ENCODE results near the gene P2RY2. TPM values are rescaled to one million over a fixed set of nuclear protein-coding genes. Genes with fewer than 3 reads are reported as not detected.

P2RY2 gene
- total RNA-seq = 4.8 and 13.4 TPM in 2 replicates

GRCh38 chr11:73218106-73218829 lies at the start of gene P2RY2:
Gene P2RY2 (plus strand): TSS chr11:73218281. CDS start chr11:73234160, 15,879 bp downstream.

GRCh38 chr11:73271936-73272679 lies 54.0 kb downstream of the P2RY2 start, which contains the start of gene P2RY6:
Gene P2RY6 (plus strand): TSS chr11:73272338. CDS start chr11:73296519, 24,181 bp downstream.

Other genes starting within 250 kb of the P2RY2 start
- gene FCHSD2, start 76.0 kb upstream of the P2RY2 start, total RNA-seq = 30.3 and 32.5 TPM in 2 replicates
- gene P2RY6, start 54.1 kb downstream of the P2RY2 start, total RNA-seq = 0.14 TPM in 1 of 2 replicates, not detected in the other
- gene ARHGEF17, start 90.0 kb downstream of the P2RY2 start, total RNA-seq = 20.2 and 26.3 TPM in 2 replicates
- 7.4 and 8.0 TPM in 2 replicates for gene RELT, start 158.1 kb downstream of the P2RY2 start, total RNA-seq

Data from thoracic aorta endothelial cell (primary cell).